Measurements from ENCODE around the gene CD300LG.
"Not testable (repeated sequence)": the region's sequence is repeated elsewhere in the genome, so short reads cannot be mapped to it uniquely, and the experiment has no call there.

The CD300LG gene, protein sequence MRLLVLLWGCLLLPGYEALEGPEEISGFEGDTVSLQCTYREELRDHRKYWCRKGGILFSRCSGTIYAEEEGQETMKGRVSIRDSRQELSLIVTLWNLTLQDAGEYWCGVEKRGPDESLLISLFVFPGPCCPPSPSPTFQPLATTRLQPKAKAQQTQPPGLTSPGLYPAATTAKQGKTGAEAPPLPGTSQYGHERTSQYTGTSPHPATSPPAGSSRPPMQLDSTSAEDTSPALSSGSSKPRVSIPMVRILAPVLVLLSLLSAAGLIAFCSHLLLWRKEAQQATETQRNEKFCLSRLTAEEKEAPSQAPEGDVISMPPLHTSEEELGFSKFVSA

DNA sequence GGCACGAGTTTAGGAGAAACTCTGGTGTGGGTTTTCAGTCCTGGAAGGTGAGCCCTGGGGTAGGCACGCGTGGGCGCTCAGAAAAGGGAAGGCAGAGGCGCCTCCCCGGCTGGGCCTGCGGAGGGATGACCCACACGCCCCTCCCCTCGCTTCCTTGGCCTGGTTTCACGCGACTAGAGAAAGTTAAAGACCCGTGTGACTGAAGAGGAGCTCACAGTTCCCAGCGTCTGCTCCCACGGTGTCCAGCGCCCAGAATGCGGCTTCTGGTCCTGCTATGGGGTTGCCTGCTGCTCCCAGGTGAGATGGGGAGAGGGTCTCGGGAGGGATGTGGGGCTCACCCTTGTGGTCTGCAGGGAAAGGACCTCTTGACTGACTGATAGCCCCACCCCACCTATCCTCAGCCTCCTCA lies at the start of gene CD300LG:
CD300LG (plus strand) TSS at position 214 of the 409 bp plus-strand sequence; CDS start at position 255, 41 bp downstream.
- no peak for DNase-seq

DNA sequence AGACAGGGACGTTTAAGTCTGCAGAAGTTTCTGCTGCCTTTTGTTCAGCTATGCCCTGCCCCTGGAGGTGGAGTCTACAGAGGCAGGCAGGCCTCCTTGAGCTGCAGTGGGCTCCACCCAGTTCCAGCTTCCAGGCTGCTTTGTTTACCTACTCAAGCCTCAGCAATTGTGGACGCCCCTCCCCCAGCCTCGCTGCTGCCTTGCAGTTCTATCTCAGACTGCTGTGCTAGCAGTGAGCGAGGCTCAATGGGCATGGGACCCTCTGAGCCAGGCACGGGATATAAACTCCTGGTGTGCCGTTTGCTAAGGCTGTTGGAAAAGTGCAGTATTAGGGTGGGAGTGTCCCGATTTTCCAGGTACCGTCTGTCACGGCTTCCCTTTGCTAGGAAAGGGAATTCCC lies 49.0 kb upstream of the CD300LG start:
- DNase-seq: not testable (repeated sequence)

DNA sequence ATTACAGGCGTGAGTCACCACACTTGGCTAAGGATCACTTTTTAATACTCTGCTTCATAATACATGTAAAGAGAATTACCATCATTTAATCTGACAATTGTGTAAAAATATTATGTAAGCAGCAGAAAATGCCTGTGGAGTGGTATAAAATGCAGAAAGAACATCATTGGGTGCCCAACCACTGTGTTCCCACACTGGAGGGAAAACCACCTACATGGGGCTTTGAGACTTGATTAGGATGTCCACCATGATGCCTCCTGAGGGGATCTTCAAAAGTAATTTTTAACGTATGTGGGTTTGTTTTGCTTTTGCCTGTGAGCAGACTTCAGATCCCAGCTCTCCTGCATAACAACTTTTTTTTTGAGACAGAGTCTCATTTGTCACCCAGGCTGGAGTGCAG lies 47.9 kb upstream of the CD300LG start:
- no peak for DNase-seq

DNA sequence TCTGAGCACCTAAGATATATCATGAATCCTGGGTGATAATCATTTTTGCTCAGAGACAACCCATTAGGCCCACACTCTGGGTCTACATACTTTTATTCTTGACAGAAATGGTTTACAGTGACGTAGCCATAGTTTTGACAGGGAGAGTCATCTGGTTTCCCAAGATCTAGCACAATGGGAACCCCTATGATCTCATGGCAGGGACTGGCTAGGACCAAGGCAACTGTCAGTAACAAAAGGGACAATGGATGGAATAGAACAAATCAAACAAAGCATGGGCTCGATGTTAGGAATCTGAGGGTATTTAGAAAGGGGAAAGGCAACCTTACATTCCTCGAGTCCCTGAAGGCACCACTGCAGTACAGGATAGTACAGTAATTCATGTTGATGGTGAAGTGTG lies 46.2 kb upstream of the CD300LG start:
- DNase-seq: peak in 3 of 58 donors; percentile 18 to 60 (median 35)

DNA sequence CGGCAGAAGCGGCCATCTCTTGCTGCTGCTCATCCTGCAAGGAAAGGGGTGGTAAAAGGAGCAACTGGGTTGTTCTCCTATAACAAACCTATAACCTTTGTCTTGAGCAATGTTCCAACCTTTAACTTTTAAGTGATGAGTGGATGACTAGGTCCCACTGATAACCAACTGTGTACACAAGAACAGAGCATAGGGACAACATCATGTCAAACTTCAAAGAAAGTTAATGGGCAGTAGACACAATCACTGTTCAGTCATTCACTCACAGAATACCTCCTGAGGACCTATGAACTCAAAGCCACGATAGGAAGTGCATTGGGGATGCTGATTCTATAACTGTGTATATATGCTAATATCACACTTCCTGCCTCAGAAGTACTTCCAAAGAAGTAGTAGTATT lies 45.1 kb upstream of the CD300LG start:
- no peak for DNase-seq

DNA sequence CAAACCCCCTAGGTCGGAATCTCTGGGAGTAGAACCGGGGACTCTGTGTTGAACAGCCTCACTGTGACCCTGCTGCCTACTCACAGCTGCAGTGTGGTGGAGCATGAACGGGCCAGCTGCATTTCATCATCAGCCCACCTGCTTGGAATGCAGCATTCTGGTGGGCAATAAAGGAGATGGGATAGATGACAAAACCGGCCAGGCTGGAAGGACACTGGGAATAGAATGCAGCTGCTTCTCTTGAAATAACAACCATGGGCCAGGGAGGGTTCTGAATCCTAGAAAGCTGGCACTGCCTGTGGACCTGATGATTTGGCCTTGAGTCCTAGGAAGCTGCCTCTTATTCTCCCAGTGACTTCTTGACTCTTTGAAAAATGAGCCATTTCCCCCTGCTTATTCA lies 43.2 kb upstream of the CD300LG start:
- DNase-seq: no peak

DNA sequence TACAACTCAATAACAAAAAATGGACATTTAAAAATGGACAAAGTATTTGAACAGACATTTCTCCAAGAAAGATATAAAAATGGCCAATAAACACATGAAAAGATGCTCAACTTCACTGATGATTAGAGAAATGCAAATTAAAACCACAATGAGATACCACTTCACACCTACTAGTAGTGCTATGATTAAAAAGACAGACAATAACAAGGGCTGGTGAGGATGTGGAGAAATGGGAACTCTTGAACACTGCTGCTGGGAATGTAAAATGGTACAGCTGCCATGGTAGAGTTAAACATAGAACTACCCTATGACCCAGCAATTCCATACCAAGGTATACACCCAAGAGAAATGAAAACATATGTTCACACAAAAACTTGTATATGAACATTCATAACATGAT lies 41.9 kb upstream of the CD300LG start:
- DNase-seq: no peak

DNA sequence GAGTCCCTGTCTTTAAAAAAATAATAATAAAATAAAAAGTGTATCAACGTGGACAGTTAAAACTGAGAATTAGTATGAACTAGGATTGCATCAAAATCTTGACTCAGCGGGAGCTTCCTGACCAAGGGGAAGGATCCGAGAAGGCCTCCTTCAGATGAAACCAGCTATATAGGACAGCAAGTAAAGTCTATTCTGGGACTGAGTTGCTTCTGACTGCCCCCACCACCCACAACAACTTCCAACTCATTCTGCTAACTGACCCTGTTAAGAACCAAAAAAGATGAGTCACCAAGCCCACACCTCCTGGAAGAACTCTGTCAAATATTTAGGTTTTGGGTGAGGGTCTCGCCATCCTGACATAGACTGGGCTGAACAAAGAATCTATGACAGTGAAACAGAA lies 38.9 kb upstream of the CD300LG start:
- DNase-seq: no peak

DNA sequence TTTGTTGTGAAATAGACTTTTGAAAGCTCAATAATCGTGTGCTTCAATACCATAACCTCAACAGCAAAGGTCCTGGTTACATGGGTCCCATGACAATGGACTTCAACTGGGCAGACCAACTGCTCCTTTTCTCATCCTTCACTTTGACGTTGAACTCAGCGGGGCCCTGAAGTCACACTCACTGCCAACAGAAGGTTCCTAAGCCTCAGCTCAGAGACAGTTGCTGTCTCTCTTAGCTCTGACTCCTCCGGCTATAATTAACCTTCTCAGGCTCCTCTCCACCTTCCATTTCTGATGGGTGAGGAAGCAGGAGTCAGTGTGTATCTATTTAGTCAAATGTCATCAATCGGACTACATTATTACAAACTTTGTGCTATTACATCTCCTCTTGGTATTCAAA lies 37.9 kb upstream of the CD300LG start:
- DNase-seq: no peak

DNA sequence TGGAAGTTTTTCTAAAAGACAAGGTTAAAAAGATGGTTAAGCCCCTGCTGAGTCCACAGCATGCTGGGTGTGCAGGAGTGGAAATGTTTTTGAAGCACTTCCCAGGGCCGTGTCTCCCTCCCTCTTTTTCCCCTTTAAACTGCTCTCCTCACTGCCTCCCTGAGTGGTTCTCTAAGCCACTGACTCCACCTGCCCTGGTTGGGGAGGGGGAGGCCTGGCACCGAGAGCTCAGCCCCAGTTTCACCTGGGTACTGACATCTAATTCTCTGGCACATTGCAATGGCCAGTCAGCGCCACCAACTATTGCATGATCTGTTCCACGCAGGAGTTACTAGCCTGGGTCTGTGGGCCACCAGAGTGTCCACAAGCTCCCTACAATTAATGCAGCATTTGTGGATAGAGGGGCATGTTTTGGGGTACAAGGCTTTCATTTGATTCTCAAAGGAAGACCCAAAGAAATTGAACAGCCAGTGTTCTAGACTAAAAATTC lies 36.7 kb upstream of the CD300LG start:
- no peak for DNase-seq

DNA sequence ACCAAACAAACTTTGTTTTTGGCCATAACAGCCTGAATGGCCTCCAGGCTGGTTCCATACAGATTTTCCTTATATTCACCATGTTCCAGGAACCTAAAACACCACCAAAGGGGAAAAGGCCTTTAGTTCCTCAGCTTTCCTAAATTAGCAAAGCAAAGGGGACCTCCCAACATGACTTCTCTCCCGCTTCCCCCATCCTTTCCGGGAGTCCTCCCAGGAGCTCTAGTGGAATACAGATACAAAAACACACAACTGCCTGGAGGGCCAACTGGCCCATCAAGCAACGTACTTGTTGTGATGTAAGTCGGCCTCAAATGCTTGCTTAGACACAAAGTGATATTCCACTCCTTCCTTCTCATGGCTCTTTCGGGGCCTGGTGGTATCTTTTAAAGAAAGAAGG lies 36.2 kb upstream of the CD300LG start:
- DNase-seq: no peak

DNA sequence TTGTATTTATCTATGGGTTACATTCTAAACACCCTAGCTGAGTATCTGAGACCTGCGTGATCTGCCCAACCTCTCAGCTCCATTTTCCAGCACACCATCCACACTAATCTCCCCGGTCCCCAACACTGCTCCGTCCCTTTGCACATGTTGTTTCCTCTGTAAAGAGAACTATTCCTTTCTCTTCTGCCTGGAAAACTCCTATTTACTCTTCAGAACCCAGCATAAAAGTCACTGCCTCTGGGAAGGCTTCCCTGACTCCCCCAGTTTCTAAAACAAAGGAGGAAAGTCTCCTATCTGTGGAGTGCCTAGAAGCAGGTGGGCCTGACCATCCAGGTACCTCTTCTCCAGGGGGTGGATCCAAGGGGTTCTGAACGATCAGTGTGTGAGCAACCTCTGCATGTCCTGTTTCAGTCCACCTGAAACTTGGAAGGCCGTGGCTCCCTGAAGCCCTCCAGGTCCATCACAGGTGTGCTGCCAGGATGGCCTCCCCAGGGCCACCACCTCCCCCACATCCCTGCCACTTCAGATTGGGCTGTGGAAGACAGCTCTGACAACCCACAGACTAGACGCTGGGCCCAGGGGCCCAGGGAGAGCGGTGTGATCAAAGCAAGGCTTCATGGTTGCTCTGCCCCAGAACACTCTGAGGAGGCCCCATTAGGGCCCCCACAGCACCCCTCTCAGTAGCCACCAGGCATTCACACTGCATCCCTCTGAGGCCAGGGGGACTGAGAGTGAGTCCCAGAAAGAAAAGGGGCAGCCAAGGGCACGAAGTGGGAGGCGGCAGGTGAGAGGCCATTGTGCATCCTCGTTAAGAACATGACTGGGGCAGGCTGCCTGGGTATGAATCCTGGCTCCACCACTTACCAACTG lies 34.3 kb upstream of the CD300LG start:
- DNase-seq: no peak

DNA sequence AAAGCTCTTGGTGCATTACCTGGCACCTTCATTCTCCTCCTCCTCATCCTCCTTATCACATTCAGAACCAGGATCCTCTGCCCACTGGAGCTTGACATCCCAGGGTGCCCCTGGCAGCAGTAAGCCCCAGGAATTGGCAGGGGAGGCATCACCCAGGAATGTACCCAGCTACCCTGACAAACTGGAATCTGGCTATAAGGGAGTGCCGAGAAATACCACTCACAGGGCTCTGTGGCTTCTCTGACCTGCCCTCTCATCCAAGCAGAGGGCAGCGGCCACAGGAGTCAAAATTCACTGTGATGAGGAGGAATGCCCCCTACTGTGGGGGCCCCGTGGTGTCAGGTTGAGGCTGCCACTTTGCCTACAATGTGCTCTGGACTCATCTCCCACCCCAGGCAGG lies 33.6 kb upstream of the CD300LG start:
- DNase-seq: no peak

DNA sequence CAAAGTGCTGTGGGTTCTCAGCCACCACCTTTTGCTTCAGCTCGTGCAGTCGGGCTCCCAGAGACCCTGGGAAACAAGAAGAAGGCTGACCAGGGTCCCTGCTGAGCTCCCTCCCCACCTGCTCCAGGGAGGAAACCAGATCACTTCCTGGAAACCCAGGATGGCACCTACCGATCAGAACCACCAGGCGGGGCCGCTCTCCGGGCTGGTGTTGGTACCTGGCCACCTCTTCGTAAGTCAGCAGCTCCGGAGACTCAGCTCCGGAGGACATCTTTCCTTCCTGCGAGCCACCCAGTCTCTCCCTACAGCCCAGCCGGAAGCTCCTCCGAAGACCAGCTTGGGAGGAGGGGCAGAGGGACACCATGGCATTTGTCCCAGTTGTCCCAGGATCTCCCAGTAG lies 33.0 kb upstream of the CD300LG start:
- no peak for DNase-seq

DNA sequence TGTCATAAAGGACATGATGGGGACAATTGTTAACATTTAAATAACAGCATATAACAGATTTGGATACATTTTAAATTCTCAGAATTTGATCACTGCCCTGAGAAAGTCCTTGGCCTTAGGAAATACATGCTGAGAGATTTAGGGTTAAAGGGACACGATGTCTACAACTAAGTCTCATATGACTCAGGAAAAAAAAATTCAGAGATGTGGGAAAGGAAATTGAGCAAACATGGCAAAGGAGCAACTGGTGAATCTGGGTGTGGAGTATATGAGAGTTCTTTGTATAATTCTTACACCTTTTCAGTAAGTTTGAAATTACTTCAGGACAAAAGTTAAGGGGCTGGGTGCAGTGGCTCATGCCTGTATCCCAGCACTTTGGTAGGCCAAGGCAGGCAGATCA lies 32.3 kb upstream of the CD300LG start:
- DNase-seq: no peak

DNA sequence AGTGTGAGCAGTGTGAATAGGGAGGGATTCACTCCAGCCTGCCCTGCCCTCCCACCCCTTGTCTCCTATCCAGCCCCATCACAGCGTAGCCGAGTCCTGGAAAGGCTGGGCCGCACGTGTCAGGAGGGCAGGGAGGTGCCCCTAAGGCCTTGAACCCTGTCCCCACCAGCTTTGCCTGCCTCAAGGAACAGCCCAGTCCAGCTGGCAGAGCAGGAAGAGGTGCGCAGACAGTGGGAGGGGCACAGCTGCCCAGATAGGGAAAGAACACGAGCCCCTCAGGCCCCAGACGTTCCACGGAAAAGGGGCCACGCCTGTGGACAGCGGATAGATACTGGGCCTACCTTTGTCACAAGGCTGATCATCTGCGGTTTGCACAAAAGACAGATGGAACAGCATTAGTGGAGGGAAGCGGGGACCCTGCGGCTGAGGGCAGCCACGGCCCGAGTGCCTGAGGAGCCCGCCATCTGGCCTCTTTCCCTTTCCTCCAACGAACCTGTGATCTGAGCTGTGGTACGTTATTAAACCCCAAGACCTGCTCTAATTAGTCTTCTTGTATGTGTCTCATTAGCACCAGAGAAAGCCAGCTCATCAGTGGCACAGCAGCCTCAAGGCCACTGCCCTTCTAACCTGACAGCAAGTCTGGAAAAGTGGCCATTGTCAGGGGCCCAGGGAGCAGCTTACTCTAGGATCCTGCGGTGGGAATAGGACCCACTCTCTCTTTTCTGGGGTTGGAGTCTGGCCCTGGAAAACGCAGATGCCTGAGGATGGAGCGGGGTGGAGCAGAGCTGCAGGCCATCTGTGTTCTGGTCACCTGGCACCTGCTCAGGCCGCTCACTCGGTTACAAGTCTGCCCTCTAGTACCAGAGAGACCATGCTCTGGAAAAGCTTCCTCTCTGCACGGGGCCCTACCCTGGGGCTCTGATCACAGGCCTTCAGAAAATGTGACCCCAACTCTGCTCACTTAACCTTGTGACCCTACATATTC lies 30.3 kb upstream of the CD300LG start:
- DNase-seq: no peak

DNA sequence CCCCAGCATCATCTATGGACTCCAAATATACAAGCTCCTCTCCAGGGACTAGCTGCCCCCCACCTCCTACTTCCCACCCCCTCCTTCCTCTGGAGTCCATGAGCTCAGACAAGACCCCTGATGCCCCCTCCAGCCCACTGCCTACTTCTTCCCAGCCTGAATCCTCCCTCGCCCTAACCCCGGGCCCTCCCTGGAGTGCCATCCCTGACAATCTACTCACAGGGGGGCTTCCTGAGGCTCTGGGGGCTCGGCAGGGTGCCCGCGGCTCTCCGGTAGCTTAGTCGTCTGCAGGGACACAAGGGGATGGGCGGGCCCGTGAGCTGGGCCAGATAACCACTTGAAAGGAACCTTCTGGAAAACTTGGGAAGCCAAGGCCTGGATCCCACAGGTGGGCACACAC lies 29.1 kb upstream of the CD300LG start:
- DNase-seq: no peak

DNA sequence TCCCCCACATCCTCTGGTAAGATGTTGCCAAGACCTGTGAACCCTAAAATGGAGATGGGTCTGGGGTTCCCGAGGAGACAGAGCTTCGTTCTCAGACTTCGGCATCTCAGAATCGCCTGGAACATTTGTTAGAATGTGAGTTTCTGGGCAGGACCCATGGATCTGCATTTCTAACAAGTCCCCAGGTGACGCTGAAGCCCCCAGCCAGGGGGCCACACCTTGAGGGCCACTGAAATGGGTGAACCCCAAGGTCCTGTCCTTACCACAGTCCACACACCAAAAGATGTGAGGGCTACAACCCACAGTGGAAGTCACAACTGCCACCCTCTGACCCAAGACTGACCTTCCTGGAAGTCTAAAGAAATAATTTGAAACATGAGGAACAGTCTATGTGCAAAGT lies 28.0 kb upstream of the CD300LG start:
- no peak for DNase-seq

DNA sequence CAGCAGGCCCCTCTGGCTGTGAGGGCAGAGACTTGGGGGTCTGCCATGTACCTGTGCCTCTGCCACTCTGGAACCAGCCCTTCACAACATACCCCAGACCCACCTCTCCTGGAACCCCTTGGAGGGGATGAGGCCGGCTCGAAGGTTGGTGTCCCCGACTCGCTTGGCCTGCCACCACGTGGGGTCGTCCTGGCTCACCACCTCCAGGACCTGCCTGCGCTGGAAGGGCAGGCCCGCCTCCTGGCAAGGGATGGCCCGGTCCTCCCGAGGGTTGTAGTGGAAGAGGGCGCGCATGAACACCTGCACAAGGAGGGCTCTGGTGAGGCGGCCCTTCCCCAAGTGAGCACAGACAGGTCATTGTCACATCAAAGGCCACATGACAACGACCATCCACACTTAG lies 26.2 kb upstream of the CD300LG start:
- no peak for DNase-seq

DNA sequence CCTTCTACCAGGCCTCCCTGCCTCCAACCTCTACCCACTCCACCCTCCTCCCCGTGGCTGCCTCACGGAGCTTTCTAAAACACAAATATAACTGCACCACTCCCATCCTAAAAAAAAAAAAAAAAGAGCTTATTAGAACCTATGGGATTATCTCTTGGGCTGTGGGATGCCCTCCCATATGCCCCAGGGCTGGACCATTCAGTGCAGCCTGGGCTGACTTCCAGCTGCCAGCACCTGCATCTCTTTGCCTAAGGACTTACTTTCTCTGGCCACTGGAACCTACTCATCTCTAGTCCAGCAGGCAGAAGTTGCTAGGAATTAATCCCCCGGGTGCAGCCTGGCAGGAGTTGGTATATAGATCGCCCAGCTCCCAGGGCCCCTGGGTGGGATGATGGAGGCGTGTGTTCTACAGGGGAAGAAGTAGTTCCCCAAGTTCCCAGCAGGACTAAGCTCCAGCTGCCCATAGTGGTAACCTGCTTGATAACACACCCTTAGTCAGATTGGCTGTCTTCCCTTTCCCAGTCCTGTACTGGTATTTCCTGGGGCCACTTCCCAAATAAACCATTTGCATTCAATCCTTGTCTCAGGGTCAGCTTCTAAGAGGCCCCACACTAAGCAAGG lies 24.3 kb upstream of the CD300LG start:
- no peak for DNase-seq
